Measurements from ENCODE around the gene MYH10. TPM values are rescaled to one million over a fixed set of nuclear protein-coding genes. Genes with fewer than 3 reads are reported as not detected.
A peak's percentile ranks its signal among the peaks of the same experiment; 100 is the strongest.

MYH10 gene
- total RNA-seq, 6 donors from 2014 or later, result 73.3 to 246 (median 99.6) TPM

DNA sequence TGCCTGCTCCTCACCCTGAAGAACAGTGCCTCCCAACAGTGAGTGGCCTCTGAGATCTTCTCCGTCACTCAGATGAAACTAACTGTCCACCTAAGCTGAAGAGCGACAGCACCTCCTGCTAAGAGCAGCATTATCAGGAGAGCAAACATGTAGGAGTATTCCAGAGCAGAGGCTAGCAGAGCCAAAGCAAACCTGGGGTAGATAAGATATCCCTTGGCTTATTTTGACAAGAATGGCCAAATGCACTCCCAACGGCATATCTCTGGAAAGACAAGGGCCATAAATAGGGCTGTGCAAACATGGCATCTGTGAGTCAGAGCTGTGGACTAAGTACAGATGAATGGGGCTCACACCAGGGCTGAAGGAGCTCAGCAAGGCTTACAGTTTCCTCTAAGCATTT, 98.5 kb downstream of the MYH10 start:
- Histone ChIP-seq H3K36me3 (peaks cover 0 to 5% (median 1%) of the 10 kb centered on the region in 4 donors), H3K4me1 (no peaks in the 10 kb centered on the region)
- DNase-seq, result no peak

GRCh38 chr17:8522577-8522976, 107.9 kb downstream of the MYH10 start:
- no peak overlapping the region for H3K4me3 ChIP-seq
- no peaks in the 10 kb centered on the region for H3K9me3 ChIP-seq
- TF ChIP-seq POLR2AphosphoS5 (IDR thresholded peaks at IDR 0.05) (no peak), POLR2A (IDR thresholded peaks at IDR 0.05) (no peak), EP300 (IDR thresholded peaks at IDR 0.05) (no peak)
- TF ChIP-seq, protein P1, sequence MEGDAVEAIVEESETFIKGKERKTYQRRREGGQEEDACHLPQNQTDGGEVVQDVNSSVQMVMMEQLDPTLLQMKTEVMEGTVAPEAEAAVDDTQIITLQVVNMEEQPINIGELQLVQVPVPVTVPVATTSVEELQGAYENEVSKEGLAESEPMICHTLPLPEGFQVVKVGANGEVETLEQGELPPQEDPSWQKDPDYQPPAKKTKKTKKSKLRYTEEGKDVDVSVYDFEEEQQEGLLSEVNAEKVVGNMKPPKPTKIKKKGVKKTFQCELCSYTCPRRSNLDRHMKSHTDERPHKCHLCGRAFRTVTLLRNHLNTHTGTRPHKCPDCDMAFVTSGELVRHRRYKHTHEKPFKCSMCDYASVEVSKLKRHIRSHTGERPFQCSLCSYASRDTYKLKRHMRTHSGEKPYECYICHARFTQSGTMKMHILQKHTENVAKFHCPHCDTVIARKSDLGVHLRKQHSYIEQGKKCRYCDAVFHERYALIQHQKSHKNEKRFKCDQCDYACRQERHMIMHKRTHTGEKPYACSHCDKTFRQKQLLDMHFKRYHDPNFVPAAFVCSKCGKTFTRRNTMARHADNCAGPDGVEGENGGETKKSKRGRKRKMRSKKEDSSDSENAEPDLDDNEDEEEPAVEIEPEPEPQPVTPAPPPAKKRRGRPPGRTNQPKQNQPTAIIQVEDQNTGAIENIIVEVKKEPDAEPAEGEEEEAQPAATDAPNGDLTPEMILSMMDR (IDR thresholded peaks at IDR 0.05), result no peak
- no peaks in the 10 kb centered on the region for H3K27me3 ChIP-seq
- no peak overlapping the region for H3K27ac ChIP-seq
- peaks cover 0 to 20% (median 6%) of the 10 kb centered on the region in 4 donors for H3K36me3 ChIP-seq
- 73 to 78% methylated on average over 5 of the region's 5 CpGs for WGBS, 2 donors
- ATAC-seq (ENCODE audit: low FRiP score in 2 of 2), result no peak
- H3K4me1 ChIP-seq, result no peaks in the 10 kb centered on the region
- DNase-seq, result no peak

More for the DNA sequence above, 98.5 kb downstream of the MYH10 start:
- TF ChIP-seq, protein P1 (IDR thresholded peaks at IDR 0.05), result no peak
- WGBS, 2 donors, result 76 to 92% methylated on average over 3 of the region's 3 CpGs
- H3K27ac ChIP-seq, result no peak overlapping the region
- H3K9me3 ChIP-seq, result no peaks in the 10 kb centered on the region
- no peak overlapping the region for H3K4me3 ChIP-seq
- ATAC-seq (ENCODE audit: low FRiP score in 2 of 2), result peak in 1 of 2 donors; percentile 19
- no peaks in the 10 kb centered on the region for H3K27me3 ChIP-seq

DNA sequence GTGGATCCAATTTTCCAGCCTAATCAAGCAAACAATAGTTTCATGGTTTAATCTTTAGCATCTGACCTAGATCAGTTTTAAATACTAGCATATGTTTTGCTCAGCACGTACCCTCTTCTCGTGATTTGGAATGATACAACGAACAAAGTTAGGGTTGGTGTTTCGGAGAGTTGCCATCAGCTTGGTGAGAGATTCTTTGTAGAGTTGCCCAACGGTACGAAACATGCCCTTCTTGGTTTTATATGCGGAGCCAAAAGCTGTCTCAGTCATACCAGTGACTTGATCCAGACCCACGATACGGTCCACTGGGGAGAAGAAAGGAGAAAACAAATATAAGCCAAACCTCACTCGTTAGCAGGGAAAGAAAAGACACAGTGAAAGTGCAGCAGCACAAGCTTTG, 109.5 kb downstream of the MYH10 start:
- Histone ChIP-seq H3K4me1 (no peaks in the 10 kb centered on the region), H3K4me3 (no peak overlapping the region), H3K27me3 (no peaks in the 10 kb centered on the region), H3K27ac (no peak overlapping the region), H3K36me3 (peaks cover 0 to 23% (median 6%) of the 10 kb centered on the region in 4 donors), H3K9me3 (no peaks in the 10 kb centered on the region)
- DNase-seq (no peak), ATAC-seq (ENCODE audit: low FRiP score in 2 of 2) (no peak)
- no peak for TF ChIP-seq POLR2A (IDR thresholded peaks at IDR 0.05)
- no peak for TF ChIP-seq EP300 (IDR thresholded peaks at IDR 0.05)
- TF ChIP-seq, protein P1 (IDR thresholded peaks at IDR 0.05), result no peak
- TF ChIP-seq POLR2AphosphoS5 (IDR thresholded peaks at IDR 0.05), result no peak
- 92 to 94% methylated on average over 10 of the region's 10 CpGs for WGBS, 2 donors

DNA sequence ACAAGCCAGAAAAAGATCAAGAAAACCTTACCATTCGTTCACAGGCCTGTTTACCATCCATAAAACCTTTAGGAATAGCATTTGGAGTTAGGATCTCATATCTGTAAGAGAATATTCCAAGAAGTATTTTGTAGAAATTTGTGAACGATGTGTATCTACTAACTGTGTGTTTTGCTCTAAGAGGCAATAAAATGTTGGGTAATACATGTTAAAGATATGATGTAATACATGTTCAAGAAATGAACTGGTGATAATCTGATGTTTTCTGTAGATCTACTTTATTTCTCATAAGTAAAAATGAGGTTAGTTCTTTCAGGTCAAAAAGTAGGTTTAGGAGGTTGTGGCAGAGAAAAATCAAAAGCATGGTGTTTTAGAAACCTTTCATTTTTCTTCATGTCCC, 111.7 kb downstream of the MYH10 start:
- WGBS, 2 donors, result 69 to 74% methylated on average over 2 of the region's 2 CpGs
- Histone ChIP-seq H3K4me1 (no peaks in the 10 kb centered on the region), H3K9me3 (no peaks in the 10 kb centered on the region), H3K4me3 (no peak overlapping the region), H3K27ac (no peak overlapping the region), H3K36me3 (peaks cover 0 to 39% (median 12%) of the 10 kb centered on the region in 4 donors), H3K27me3 (no peaks in the 10 kb centered on the region)
- ATAC-seq (ENCODE audit: low FRiP score in 2 of 2), result no peak
- TF ChIP-seq POLR2A (IDR thresholded peaks at IDR 0.05) (no peak), EP300 (IDR thresholded peaks at IDR 0.05) (no peak), POLR2AphosphoS5 (IDR thresholded peaks at IDR 0.05) (no peak)
- TF ChIP-seq, protein P1 (IDR thresholded peaks at IDR 0.05), result no peak
- DNase-seq, result no peak

DNA sequence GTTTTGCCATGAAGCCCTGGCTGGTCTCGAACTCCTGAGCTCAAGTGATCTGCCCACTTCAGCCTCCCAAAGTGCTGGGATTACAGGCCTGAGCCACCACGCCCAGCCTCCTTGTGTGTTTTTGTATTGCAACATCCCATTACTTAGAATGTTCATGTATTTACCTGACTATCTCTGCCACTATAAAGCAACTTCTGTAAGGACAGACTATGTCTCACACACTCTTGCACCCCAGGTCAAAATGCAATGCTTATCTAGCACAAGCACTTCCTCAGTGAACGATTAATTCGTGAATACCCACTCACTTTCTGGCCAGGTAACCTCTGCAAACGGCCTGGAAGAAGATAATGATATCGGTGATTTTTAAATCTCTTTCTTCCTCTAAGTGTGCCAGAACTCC, 112.2 kb downstream of the MYH10 start:
- 82 to 85% methylated on average over 6 of the region's 6 CpGs for WGBS, 2 donors
- TF ChIP-seq, protein P1 (IDR thresholded peaks at IDR 0.05), result no peak
- TF ChIP-seq EP300 (IDR thresholded peaks at IDR 0.05) (no peak), POLR2A (IDR thresholded peaks at IDR 0.05) (no peak), POLR2AphosphoS5 (IDR thresholded peaks at IDR 0.05) (no peak)
- Histone ChIP-seq H3K27me3 (no peaks in the 10 kb centered on the region), H3K36me3 (peaks cover 0 to 44% (median 12%) of the 10 kb centered on the region in 4 donors), H3K4me3 (no peak overlapping the region), H3K9me3 (no peaks in the 10 kb centered on the region), H3K4me1 (no peaks in the 10 kb centered on the region), H3K27ac (no peak overlapping the region)
- ATAC-seq (ENCODE audit: low FRiP score in 2 of 2) (no peak), DNase-seq (no peak)

All from upper lobe of left lung (tissue), 6 donors.